HEK293 (cell line): ENCODE measurements around the gene TMEM61.

Source experiments
- CTCF ChIA-PET: fragments of 350-600 bp; formaldehyde crosslinking; extraction: SDS; loops from one replicate; lab custom pipeline; 2021; ENCODE audit warnings: antibody characterized with exemption; lab: Yijun Ruan, JAX
- POLR2A ChIA-PET: fragments of 300-600 bp; formaldehyde crosslinking; extraction: SDS; loops from one replicate; lab custom pipeline; 2020; ENCODE audit warnings: antibody characterized with exemption, inconsistent platforms; lab: Yijun Ruan, JAX
- H3K27ac ChIP-seq: fragments of 200-500 bp; sonication (Bioruptor generic); 2 replicates; pipeline ENCODE4 v1.5.1; 2014; ENCODE audit warnings: low read depth, low read length, control low read depth, inconsistent platforms; ENCODE audit errors: extremely low read depth
- H3K36me3 ChIP-seq, 2 experiments: fragments of 200-500 bp in 1 of 2; sonication (Bioruptor generic) in 1 of 2; 1 replicate in 1 of 2; 2 replicates in 1 of 2; pipeline ENCODE4 v1.5.1; 2014 to 2017; ENCODE audit warnings: inconsistent platforms in 2 of 2, low read length in 2 of 2; ENCODE audit not compliant: control insufficient read depth in 2 of 2, insufficient read depth in 1 of 2
- H3K4me1 ChIP-seq: fragments of 200-500 bp; sonication (Bioruptor generic); 2 replicates; pipeline ENCODE4 v1.5.1; 2014; ENCODE audit warnings: mild to moderate bottlenecking, low read length, inconsistent platforms; ENCODE audit not compliant: control insufficient read depth, insufficient read depth
- H3K4me3 ChIP-seq: 2 replicates; pipeline ENCODE4 v1.5.1; 2011; ENCODE audit warnings: low read depth, mild to moderate bottlenecking, control low read depth, low read length, moderate library complexity
- H3K9me3 ChIP-seq: fragments of 200-500 bp; sonication (Bioruptor generic); 2 replicates; pipeline ENCODE4 v1.5.1; 2014; ENCODE audit warnings: low read depth, low read length, inconsistent platforms; ENCODE audit not compliant: control insufficient read depth, insufficient read depth
- SP3 ChIP-seq: fragments of 450-650 bp; formaldehyde crosslinking; IDR thresholded peaks from 2 replicates; pipeline ENCODE4 v1.5.1; 2016; ENCODE audit warnings: missing biosample characterization, missing genetic modification characterization
- ZBTB7A ChIP-seq: fragments of 450-650 bp; formaldehyde crosslinking; IDR thresholded peaks from 2 replicates; pipeline ENCODE4 v1.5.1; 2016; ENCODE audit warnings: low read depth, missing biosample characterization, missing genetic modification characterization
- ZFP3 ChIP-seq: fragments of 450-650 bp; formaldehyde crosslinking; IDR thresholded peaks from 2 replicates; pipeline ENCODE4 v1.5.1; 2016; ENCODE audit warnings: low read depth, missing biosample characterization, missing genetic modification characterization
- ZFP69B ChIP-seq: fragments of 450-650 bp; formaldehyde crosslinking; IDR thresholded peaks from 2 replicates; pipeline ENCODE4 v1.5.1; 2016; ENCODE audit warnings: missing biosample characterization, missing genetic modification characterization
- ZNF175 ChIP-seq: fragments of 450-650 bp; formaldehyde crosslinking; IDR thresholded peaks from 2 replicates; pipeline ENCODE4 v1.5.1; 2016; ENCODE audit warnings: missing biosample characterization, missing genetic modification characterization
- ZNF211 ChIP-seq: fragments of 450-650 bp; formaldehyde crosslinking; IDR thresholded peaks from 2 replicates; pipeline ENCODE4 v1.5.1; 2016; ENCODE audit warnings: low read depth, missing biosample characterization, missing genetic modification characterization
- ZNF24 ChIP-seq: fragments of 450-650 bp; formaldehyde crosslinking; IDR thresholded peaks from 2 replicates; pipeline ENCODE4 v1.5.1; 2016; ENCODE audit warnings: missing biosample characterization, missing genetic modification characterization
- ZNF37A ChIP-seq: fragments of 450-650 bp; IDR thresholded peaks from 2 replicates; pipeline ENCODE4 v1.5.1; 2018; ENCODE audit warnings: missing biosample characterization, missing genetic modification characterization
- ZNF416 ChIP-seq: fragments of 450-650 bp; formaldehyde crosslinking; IDR thresholded peaks from 2 replicates; pipeline ENCODE4 v1.5.1; 2016; ENCODE audit warnings: missing biosample characterization, missing genetic modification characterization
- ZNF548 ChIP-seq: fragments of 450-650 bp; formaldehyde crosslinking; IDR thresholded peaks from 2 replicates; pipeline ENCODE4 v1.5.1; 2016; ENCODE audit warnings: missing biosample characterization, missing genetic modification characterization
- ZSCAN30 ChIP-seq: fragments of 450-650 bp; IDR thresholded peaks from 2 replicates; pipeline ENCODE4 v1.5.1; 2018; ENCODE audit warnings: missing biosample characterization, mild to moderate bottlenecking, missing genetic modification characterization, moderate library complexity
- TF ChIP-seq, protein P1 (sequence below): fragments of 450-650 bp; formaldehyde crosslinking; IDR thresholded peaks from 2 replicates; pipeline ENCODE4 v1.5.1; 2016; ENCODE audit warnings: missing biosample characterization, missing genetic modification characterization
- TF ChIP-seq, protein P2 (sequence below): fragments of 450-650 bp; formaldehyde crosslinking; IDR thresholded peaks from 2 replicates; pipeline ENCODE4 v1.5.1; 2016; ENCODE audit warnings: missing biosample characterization, missing genetic modification characterization
- TF ChIP-seq, protein P3 (sequence below): sonication (generic); formaldehyde crosslinking; IDR thresholded peaks from 2 replicates; pipeline ENCODE4 v1.8.1; 2022; ENCODE audit warnings: mild to moderate bottlenecking, moderate library complexity, missing genetic modification reagents
- TF ChIP-seq, protein P4 (sequence below): fragments of 450-650 bp; formaldehyde crosslinking; IDR thresholded peaks from 2 replicates; pipeline ENCODE4 v1.5.1; 2016; ENCODE audit warnings: missing biosample characterization, missing genetic modification characterization
- TF ChIP-seq, protein P5 (sequence below): fragments of 450-650 bp; formaldehyde crosslinking; IDR thresholded peaks from 2 replicates; pipeline ENCODE4 v1.5.1; 2016; ENCODE audit warnings: missing biosample characterization, missing genetic modification characterization
- TF ChIP-seq, protein P6 (sequence below): fragments of 450-650 bp; formaldehyde crosslinking; IDR thresholded peaks from 2 replicates; pipeline ENCODE4 v1.5.1; 2016; ENCODE audit warnings: missing biosample characterization, missing genetic modification characterization
- TF ChIP-seq, protein P7 (sequence below): fragments of 450-650 bp; formaldehyde crosslinking; IDR thresholded peaks from 2 replicates; pipeline ENCODE4 v1.5.1; 2017; ENCODE audit warnings: missing biosample characterization, mild to moderate bottlenecking, missing genetic modification characterization, moderate library complexity

Gene TMEM61

DNA sequence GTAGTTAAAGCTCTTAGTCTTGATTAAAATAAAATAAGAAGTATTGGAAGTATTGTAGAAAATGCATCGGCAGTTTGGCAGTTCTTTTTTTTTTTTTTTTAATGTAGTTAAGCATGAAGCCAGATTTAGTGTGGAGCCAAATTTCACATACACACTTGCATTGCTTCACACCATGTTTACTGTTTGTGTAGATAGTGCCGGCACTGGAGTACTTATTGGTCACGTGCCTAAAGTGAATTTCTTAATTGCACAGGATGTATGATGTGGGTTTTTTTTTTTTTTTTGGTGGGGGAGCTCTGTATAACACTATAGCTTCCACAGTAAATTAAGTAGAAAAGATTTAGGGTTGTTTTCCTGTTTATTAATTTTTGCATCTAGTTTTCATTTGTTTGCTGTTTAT, 21.2 kb upstream of the TMEM61 start:
- POLR2A ChIA-PET: no interaction called here
- Histone ChIP-seq H3K4me3 (no peak overlapping the region), H3K27ac (no peak overlapping the region)
- TF ChIP-seq, protein P1, sequence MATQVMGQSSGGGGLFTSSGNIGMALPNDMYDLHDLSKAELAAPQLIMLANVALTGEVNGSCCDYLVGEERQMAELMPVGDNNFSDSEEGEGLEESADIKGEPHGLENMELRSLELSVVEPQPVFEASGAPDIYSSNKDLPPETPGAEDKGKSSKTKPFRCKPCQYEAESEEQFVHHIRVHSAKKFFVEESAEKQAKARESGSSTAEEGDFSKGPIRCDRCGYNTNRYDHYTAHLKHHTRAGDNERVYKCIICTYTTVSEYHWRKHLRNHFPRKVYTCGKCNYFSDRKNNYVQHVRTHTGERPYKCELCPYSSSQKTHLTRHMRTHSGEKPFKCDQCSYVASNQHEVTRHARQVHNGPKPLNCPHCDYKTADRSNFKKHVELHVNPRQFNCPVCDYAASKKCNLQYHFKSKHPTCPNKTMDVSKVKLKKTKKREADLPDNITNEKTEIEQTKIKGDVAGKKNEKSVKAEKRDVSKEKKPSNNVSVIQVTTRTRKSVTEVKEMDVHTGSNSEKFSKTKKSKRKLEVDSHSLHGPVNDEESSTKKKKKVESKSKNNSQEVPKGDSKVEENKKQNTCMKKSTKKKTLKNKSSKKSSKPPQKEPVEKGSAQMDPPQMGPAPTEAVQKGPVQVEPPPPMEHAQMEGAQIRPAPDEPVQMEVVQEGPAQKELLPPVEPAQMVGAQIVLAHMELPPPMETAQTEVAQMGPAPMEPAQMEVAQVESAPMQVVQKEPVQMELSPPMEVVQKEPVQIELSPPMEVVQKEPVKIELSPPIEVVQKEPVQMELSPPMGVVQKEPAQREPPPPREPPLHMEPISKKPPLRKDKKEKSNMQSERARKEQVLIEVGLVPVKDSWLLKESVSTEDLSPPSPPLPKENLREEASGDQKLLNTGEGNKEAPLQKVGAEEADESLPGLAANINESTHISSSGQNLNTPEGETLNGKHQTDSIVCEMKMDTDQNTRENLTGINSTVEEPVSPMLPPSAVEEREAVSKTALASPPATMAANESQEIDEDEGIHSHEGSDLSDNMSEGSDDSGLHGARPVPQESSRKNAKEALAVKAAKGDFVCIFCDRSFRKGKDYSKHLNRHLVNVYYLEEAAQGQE (tag by site-specific recombination): no peak
- TF ChIP-seq, protein P2, sequence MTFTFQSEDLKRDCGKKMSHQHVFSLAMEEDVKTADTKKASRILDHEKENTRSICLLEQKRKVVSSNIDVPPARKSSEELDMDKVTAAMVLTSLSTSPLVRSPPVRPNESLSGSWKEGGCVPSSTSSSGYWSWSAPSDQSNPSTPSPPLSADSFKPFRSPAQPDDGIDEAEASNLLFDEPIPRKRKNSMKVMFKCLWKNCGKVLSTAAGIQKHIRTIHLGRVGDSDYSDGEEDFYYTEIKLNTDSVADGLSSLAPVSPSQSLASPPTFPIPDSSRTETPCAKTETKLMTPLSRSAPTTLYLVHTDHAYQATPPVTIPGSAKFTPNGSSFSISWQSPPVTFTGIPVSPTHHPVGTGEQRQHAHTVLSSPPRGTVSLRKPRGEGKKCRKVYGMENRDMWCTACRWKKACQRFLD (tag by site-specific recombination): no peak
- TF ChIP-seq, protein P3, sequence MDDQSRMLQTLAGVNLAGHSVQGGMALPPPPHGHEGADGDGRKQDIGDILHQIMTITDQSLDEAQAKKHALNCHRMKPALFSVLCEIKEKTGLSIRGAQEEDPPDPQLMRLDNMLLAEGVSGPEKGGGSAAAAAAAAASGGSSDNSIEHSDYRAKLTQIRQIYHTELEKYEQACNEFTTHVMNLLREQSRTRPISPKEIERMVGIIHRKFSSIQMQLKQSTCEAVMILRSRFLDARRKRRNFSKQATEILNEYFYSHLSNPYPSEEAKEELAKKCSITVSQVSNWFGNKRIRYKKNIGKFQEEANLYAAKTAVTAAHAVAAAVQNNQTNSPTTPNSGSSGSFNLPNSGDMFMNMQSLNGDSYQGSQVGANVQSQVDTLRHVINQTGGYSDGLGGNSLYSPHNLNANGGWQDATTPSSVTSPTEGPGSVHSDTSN (CRISPR knock-in tag): no peak
- TF ChIP-seq, protein P4, sequence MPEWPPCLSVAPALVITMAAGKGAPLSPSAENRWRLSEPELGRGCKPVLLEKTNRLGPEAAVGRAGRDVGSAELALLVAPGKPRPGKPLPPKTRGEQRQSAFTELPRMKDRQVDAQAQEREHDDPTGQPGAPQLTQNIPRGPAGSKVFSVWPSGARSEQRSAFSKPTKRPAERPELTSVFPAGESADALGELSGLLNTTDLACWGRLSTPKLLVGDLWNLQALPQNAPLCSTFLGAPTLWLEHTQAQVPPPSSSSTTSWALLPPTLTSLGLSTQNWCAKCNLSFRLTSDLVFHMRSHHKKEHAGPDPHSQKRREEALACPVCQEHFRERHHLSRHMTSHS (tag by site-specific recombination): no peak
- TF ChIP-seq ZNF416 (no peak), ZSCAN30 (tag by site-specific recombination) (no peak), ZBTB7A (no peak), ZFP69B (tag by site-specific recombination) (no peak), ZNF175 (tag by site-specific recombination) (no peak), ZNF548 (tag by site-specific recombination) (no peak), ZNF211 (tag by site-specific recombination) (no peak), ZNF37A (tag by site-specific recombination) (no peak), SP3 (tag by site-specific recombination) (no peak), ZFP3 (tag by site-specific recombination) (no peak), ZNF24 (tag by site-specific recombination) (no peak)
- TF ChIP-seq, protein P5, sequence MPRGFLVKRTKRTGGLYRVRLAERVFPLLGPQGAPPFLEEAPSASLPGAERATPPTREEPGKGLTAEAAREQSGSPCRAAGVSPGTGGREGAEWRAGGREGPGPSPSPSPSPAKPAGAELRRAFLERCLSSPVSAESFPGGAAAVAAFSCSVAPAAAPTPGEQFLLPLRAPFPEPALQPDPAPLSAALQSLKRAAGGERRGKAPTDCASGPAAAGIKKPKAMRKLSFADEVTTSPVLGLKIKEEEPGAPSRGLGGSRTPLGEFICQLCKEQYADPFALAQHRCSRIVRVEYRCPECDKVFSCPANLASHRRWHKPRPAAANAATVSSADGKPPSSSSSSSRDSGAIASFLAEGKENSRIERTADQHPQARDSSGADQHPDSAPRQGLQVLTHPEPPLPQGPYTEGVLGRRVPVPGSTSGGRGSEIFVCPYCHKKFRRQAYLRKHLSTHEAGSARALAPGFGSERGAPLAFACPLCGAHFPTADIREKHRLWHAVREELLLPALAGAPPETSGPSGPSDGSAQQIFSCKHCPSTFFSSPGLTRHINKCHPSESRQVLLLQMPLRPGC (tag by site-specific recombination): no peak
- TF ChIP-seq, protein P6, sequence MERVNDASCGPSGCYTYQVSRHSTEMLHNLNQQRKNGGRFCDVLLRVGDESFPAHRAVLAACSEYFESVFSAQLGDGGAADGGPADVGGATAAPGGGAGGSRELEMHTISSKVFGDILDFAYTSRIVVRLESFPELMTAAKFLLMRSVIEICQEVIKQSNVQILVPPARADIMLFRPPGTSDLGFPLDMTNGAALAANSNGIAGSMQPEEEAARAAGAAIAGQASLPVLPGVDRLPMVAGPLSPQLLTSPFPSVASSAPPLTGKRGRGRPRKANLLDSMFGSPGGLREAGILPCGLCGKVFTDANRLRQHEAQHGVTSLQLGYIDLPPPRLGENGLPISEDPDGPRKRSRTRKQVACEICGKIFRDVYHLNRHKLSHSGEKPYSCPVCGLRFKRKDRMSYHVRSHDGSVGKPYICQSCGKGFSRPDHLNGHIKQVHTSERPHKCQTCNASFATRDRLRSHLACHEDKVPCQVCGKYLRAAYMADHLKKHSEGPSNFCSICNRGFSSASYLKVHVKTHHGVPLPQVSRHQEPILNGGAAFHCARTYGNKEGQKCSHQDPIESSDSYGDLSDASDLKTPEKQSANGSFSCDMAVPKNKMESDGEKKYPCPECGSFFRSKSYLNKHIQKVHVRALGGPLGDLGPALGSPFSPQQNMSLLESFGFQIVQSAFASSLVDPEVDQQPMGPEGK: no peak
- TF ChIP-seq, protein P7, sequence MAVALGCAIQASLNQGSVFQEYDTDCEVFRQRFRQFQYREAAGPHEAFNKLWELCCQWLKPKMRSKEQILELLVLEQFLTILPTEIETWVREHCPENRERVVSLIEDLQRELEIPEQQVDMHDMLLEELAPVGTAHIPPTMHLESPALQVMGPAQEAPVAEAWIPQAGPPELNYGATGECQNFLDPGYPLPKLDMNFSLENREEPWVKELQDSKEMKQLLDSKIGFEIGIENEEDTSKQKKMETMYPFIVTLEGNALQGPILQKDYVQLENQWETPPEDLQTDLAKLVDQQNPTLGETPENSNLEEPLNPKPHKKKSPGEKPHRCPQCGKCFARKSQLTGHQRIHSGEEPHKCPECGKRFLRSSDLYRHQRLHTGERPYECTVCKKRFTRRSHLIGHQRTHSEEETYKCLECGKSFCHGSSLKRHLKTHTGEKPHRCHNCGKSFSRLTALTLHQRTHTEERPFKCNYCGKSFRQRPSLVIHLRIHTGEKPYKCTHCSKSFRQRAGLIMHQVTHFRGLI (tag by site-specific recombination): no peak
- TF ChIP-seq, all 188 proteins: peak for 0
- CTCF ChIA-PET: interaction anchor here (0.7 to 4.7 kb wide), 5 partner anchors 9 to 63 kb away, joined by 3 to 18 read pairs (median 4); no protein-coding TSS in a partner anchor
- Histone ChIP-seq H3K4me1 (no peaks in the 10 kb centered on the region), H3K36me3 (no peaks in the 10 kb centered on the region), H3K9me3 (no peaks in the 10 kb centered on the region)
